H9 (cell line): ENCODE measurements around the gene GCNT3. TPM values are rescaled to one million over a fixed set of nuclear protein-coding genes. Genes with fewer than 3 reads are reported as not detected.

Experiments
- DNase-seq: peaks from one replicate; pipeline ENCODE4 v3.0.0-alpha.2; 2017
- H2AFZ ChIP-seq: one replicate; pipeline ENCODE4 v1.6.1; 2013; ENCODE audit warnings: mild to moderate bottlenecking, low read length, control low read depth, moderate library complexity
- H2AK5ac ChIP-seq: 2 replicates; pipeline ENCODE4 v1.6.1; 2013; ENCODE audit warnings: low read length, control low read depth, mixed read lengths; ENCODE audit not compliant: insufficient read length
- H2BK120ac ChIP-seq: one replicate; pipeline ENCODE4 v1.6.1; 2013; ENCODE audit warnings: low read depth, mild to moderate bottlenecking, low read length, control low read depth, inconsistent platforms; ENCODE audit not compliant: poor library complexity, severe bottlenecking
- H2BK12ac ChIP-seq: 2 replicates; pipeline ENCODE4 v1.6.1; 2013; ENCODE audit warnings: low read length, control low read depth, mixed read lengths, low read depth; ENCODE audit not compliant: insufficient read length
- H2BK15ac ChIP-seq: 2 replicates; pipeline ENCODE4 v1.6.1; 2013; ENCODE audit warnings: low read depth, low read length, control low read depth
- H2BK20ac ChIP-seq: one replicate; pipeline ENCODE4 v1.6.1; 2013; ENCODE audit warnings: low read depth, mild to moderate bottlenecking, low read length, control low read depth, inconsistent platforms; ENCODE audit not compliant: poor library complexity, severe bottlenecking
- H2BK5ac ChIP-seq: 2 replicates; pipeline ENCODE4 v1.6.1; 2013; ENCODE audit warnings: low read length, control low read depth, mixed read lengths; ENCODE audit not compliant: insufficient read length
- H3K14ac ChIP-seq: 2 replicates; pipeline ENCODE4 v1.6.1; 2013; ENCODE audit warnings: low read length, control low read depth; ENCODE audit not compliant: insufficient read depth
- H3K18ac ChIP-seq: 2 replicates; pipeline ENCODE4 v1.6.1; 2013; ENCODE audit warnings: low read depth, mild to moderate bottlenecking, mixed read lengths, low read length, control low read depth; ENCODE audit not compliant: insufficient read length
- H3K23ac ChIP-seq: 2 replicates; pipeline ENCODE4 v1.6.1; 2013; ENCODE audit warnings: low read length, control low read depth, mixed read lengths, low read depth; ENCODE audit not compliant: insufficient read length
- H3K23me2 ChIP-seq: 2 replicates; pipeline ENCODE4 v1.6.1; 2013; ENCODE audit warnings: low read depth, mild to moderate bottlenecking, mixed read lengths, low read length, control low read depth; ENCODE audit not compliant: insufficient read length, poor library complexity, severe bottlenecking
- H3K27ac ChIP-seq: 2 replicates; pipeline ENCODE4 v1.5.1; 2013; ENCODE audit warnings: low read length, control low read depth, mixed read lengths, low read depth; ENCODE audit not compliant: insufficient read length
- H3K27me3 ChIP-seq: 2 replicates; pipeline ENCODE4 v1.6.1; 2013; ENCODE audit warnings: low read length, control low read depth, inconsistent platforms; ENCODE audit not compliant: insufficient read depth
- H3K4ac ChIP-seq: 2 replicates; pipeline ENCODE4 v1.6.1; 2013; ENCODE audit warnings: low read depth, mild to moderate bottlenecking, control low read depth, inconsistent platforms, low read length, moderate library complexity
- H3K4me1 ChIP-seq: 2 replicates; pipeline ENCODE4 v1.6.1; 2013; ENCODE audit warnings: low read length, control low read depth, inconsistent platforms; ENCODE audit not compliant: insufficient read depth
- H3K4me2 ChIP-seq: 2 replicates; pipeline ENCODE4 v1.6.1; 2013; ENCODE audit warnings: low read length, control low read depth, mixed read lengths; ENCODE audit not compliant: insufficient read length, insufficient read depth
- H3K56ac ChIP-seq: 2 replicates; pipeline ENCODE4 v1.6.1; 2013; ENCODE audit warnings: low read depth, mild to moderate bottlenecking, mixed read lengths, low read length, control low read depth; ENCODE audit not compliant: insufficient read length
- H3K79me1 ChIP-seq: 2 replicates; pipeline ENCODE4 v1.6.1; 2013; ENCODE audit warnings: low read depth, mild to moderate bottlenecking, moderate library complexity, low read length, control low read depth, inconsistent platforms; ENCODE audit not compliant: insufficient read depth, poor library complexity, severe bottlenecking
- H3K79me2 ChIP-seq: 2 replicates; pipeline ENCODE4 v1.6.1; 2013; ENCODE audit warnings: low read length, control low read depth, inconsistent platforms; ENCODE audit not compliant: insufficient read depth
- H3K9ac ChIP-seq: 2 replicates; pipeline ENCODE4 v1.6.1; 2013; ENCODE audit warnings: low read length, control low read depth, mixed read lengths; ENCODE audit not compliant: insufficient read length; ENCODE audit errors: extremely low read depth
- H3K9me3 ChIP-seq: one replicate; pipeline ENCODE4 v1.6.1; 2013; ENCODE audit warnings: low read depth, low read length, inconsistent platforms; ENCODE audit not compliant: control insufficient read depth
- H3T11ph ChIP-seq: one replicate; pipeline ENCODE4 v1.6.1; 2013; ENCODE audit warnings: mild to moderate bottlenecking, low read length, control low read depth, inconsistent platforms
- H4K20me1 ChIP-seq: one replicate; pipeline ENCODE4 v1.6.1; 2013; ENCODE audit not compliant: control insufficient read depth, insufficient read length, insufficient read depth
- H4K5ac ChIP-seq: 2 replicates; pipeline ENCODE4 v1.6.1; 2013; ENCODE audit warnings: low read depth, mild to moderate bottlenecking, mixed read lengths, low read length, control low read depth; ENCODE audit not compliant: insufficient read length
- H4K8ac ChIP-seq: replicated peaks from 2 replicates; pipeline ENCODE4 v1.6.1; 2013; ENCODE audit warnings: low read length, control low read depth, mixed read lengths, low read depth; ENCODE audit not compliant: insufficient read length
- H4K91ac ChIP-seq: 2 replicates; pipeline ENCODE4 v1.6.1; 2013; ENCODE audit warnings: low read depth, mild to moderate bottlenecking, moderate library complexity, mixed read lengths, low read length, control low read depth; ENCODE audit not compliant: insufficient read length
- H3K27ac Mint-ChIP-seq, 3 experiments: 2 replicates in 2 of 3; 3 replicates in 1 of 3; pipeline ENCODE4 v1.8.0; 2020 to 2021; ENCODE audit warnings: mixed read lengths in 3 of 3, mild to moderate bottlenecking in 1 of 3, moderate library complexity in 1 of 3
- H3K27me3 Mint-ChIP-seq: 2 replicates; pipeline ENCODE4 v1.8.0; 2021; ENCODE audit warnings: low read depth, mild to moderate bottlenecking, moderate library complexity, mixed read lengths
- H3K36me3 Mint-ChIP-seq, 3 experiments: 2 replicates in 2 of 3; 3 replicates in 1 of 3; pipeline ENCODE4 v1.8.0; 2020 to 2021; ENCODE audit warnings: low read depth in 3 of 3, mixed read lengths in 3 of 3; ENCODE audit not compliant: insufficient read depth in 1 of 3
- H3K4me1 Mint-ChIP-seq, 2 experiments: 2 replicates each; pipeline ENCODE4 v1.8.0; 2020; ENCODE audit warnings: mixed read lengths in 2 of 2
- H3K4me3 Mint-ChIP-seq, 2 experiments: 2 replicates in 1 of 2; 3 replicates in 1 of 2; pipeline ENCODE4 v1.8.0; 2020 to 2021; ENCODE audit warnings: mild to moderate bottlenecking in 2 of 2, mixed read lengths in 2 of 2, moderate library complexity in 1 of 2
- H3K9me3 Mint-ChIP-seq, 2 experiments: 2 replicates in 1 of 2; 3 replicates in 1 of 2; pipeline ENCODE4 v1.8.0; 2020; ENCODE audit warnings: mild to moderate bottlenecking in 2 of 2, mixed read lengths in 2 of 2, moderate library complexity in 1 of 2
- CTCF ChIP-seq: fragments of 200-600 bp; sonication (generic); conservative IDR thresholded peaks from 3 replicates; pipeline ENCODE4 v1.8.0; 2021; ENCODE audit warnings: antibody characterized with exemption, mild to moderate bottlenecking
- WGBS: extraction: QIAGEN DNeasy Blood & Tissue Kit; methylation state at CpG from one replicate; pipeline ENCODE4 v1.1.7; 2013; ENCODE audit warnings: missing lambda C conversion rate, low lambda C conversion rate, mixed read lengths; ENCODE audit not compliant: insufficient read length; ENCODE audit errors: extremely low coverage; 5-methylcytosine and 5-hydroxymethylcytosine counted together
- total RNA-seq: library from RNA; stranded (reverse); gene quantifications from 2 replicates; pipeline ENCODE4 v1.2.1, GENCODE V29; 2021

GCNT3 gene
- total RNA-seq, 1 experiment from 2014 or later: not detected

GRCh38 chr15:59598461-59598860, 13.1 kb upstream of the GCNT3 start:
- Histone ChIP-seq H3K9me3 (no peaks in the 10 kb centered on the region), H2BK12ac (no peak overlapping the region), H3K23ac (no peak overlapping the region), H3K18ac (no peak overlapping the region), H3K23me2 (no peaks in the 10 kb centered on the region), H3T11ph (no peak overlapping the region), H3K9ac (no peak overlapping the region), H4K20me1 (no peaks in the 10 kb centered on the region), H4K91ac (no peak overlapping the region), H3K14ac (no peak overlapping the region), H3K27ac (no peak overlapping the region), H2BK15ac (no peak overlapping the region), H2BK120ac (no peak overlapping the region), H3K27me3 (no peaks in the 10 kb centered on the region), H3K56ac (no peak overlapping the region), H3K4ac (no peak overlapping the region), H4K8ac (no peak overlapping the region), H4K5ac (no peak overlapping the region), H2AK5ac (no peak overlapping the region), H3K79me2 (no peaks in the 10 kb centered on the region), H2AFZ (no peak overlapping the region), H3K79me1 (no peaks in the 10 kb centered on the region), H2BK20ac (no peak overlapping the region), H3K4me2 (no peak overlapping the region), H2BK5ac (no peak overlapping the region), H3K4me1 (no peaks in the 10 kb centered on the region)
- Mint-ChIP-seq H3K4me3 (no peak overlapping the region), H3K27me3 (no peaks in the 10 kb centered on the region; the same call in none of the 2 replicates), H3K4me1 (peaks cover 4 to 6% of the 10 kb centered on the region in 2 experiments), H3K36me3 (peaks cover 0 to 9% (median 0%) of the 10 kb centered on the region in 3 experiments; a peak in 2 of 7 replicates), H3K9me3 (peaks cover 14% of the 10 kb centered on the region in 2 experiments), H3K27ac (no peak overlapping the region)
- no peak for TF ChIP-seq CTCF
- no CpG with 5 or more reads among the region's 2 CpGs for WGBS
- no peak for DNase-seq
